SIG-M5 (cell line): ENCODE measurements around the gene ACTRT2.

Experiments
- DNase-seq: peaks from one replicate; lab custom pipeline; 2025; lab: John Stamatoyannopoulos, UW

Gene ACTRT2

GRCh38 chr1:3021233-3021671, at the start of gene ACTRT2:
Gene ACTRT2 (plus strand): TSS chr1:3021467. CDS start chr1:3021687, 220 bp downstream.
- no peak for DNase-seq

- DNase-seq, result no peak
These were observed 49.7 kb upstream of the ACTRT2 start for GRCh38 chr1:2971609-2972008.

GRCh38 chr1:2972011-2972878, 49.0 kb upstream of the ACTRT2 start:
- no peak for DNase-seq

DNA sequence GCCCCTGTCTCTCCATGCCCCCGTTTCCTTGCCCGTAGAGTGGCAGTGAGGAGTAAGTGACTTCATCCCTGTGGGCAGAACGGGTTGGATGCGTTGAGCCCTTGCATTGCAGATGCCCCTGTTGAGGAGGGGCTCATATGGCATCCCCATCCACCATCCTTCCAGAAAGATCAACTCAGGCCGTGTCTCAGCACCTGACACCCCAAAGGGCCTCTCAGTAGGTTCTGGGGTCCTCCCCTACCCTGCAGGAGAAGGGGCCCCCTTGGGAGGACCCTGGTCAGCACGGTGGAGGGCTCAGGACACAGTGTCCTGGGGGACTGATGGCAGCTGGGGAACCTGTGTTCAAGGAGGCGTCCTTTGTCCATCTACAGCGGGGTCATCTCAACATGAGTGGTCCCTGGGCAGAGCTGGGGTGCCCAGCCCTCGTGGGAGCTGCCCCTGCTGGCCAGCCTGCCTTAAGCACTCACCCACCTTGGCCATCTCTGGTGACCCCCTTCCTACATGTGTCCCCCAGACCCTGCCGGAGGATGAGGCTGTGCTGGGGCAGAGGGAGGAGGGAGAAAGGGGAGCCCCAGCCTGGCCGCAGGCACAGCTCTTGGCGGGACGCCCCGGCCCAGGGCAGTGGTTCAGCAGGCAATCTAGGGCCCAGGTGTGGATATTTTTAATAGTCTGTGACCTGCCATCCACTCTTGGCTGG, 48.2 kb upstream of the ACTRT2 start:
- no peak for DNase-seq

- DNase-seq, result no peak
These were observed 47.4 kb upstream of the ACTRT2 start for GRCh38 chr1:2973601-2974593.

DNA sequence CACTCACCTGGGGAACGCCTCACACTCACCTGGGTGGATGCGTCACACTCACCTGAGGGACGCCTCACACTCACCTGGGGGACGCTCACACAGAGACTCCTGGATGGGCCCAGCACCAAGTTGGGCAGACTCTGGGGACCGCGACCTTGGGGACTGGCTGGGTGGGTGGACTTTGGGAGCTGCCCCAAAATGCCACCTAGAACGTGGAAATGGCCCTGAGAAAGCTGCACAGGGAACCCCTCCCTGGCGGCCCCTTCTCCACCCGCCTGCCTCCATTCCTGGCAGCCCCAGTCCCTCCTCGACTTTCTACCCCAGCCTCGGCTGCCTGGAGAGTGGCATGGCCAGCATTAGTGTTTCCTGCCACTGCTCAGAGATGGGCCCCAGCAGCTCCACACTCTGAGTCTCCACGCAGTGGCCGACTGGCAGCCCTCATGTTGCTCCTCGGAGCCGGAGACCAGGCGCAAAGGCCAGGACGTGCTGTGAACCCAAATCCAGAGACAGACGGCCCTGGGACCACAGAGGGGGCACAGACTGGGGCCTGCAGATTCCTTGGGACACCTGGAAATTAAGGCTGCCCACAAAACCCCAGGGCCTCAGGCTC, 46.5 kb upstream of the ACTRT2 start:
- no peak for DNase-seq

- DNase-seq, result no peak
These were observed 45.6 kb upstream of the ACTRT2 start for GRCh38 chr1:2975466-2976179.

GRCh38 chr1:2976180-2976562, 45.1 kb upstream of the ACTRT2 start:
- DNase-seq, result no peak

- DNase-seq, result no peak
These were observed 43.2 kb upstream of the ACTRT2 start for GRCh38 chr1:2977886-2978611.

GRCh38 chr1:2978691-2979190, 42.5 kb upstream of the ACTRT2 start:
- DNase-seq, result no peak

DNA sequence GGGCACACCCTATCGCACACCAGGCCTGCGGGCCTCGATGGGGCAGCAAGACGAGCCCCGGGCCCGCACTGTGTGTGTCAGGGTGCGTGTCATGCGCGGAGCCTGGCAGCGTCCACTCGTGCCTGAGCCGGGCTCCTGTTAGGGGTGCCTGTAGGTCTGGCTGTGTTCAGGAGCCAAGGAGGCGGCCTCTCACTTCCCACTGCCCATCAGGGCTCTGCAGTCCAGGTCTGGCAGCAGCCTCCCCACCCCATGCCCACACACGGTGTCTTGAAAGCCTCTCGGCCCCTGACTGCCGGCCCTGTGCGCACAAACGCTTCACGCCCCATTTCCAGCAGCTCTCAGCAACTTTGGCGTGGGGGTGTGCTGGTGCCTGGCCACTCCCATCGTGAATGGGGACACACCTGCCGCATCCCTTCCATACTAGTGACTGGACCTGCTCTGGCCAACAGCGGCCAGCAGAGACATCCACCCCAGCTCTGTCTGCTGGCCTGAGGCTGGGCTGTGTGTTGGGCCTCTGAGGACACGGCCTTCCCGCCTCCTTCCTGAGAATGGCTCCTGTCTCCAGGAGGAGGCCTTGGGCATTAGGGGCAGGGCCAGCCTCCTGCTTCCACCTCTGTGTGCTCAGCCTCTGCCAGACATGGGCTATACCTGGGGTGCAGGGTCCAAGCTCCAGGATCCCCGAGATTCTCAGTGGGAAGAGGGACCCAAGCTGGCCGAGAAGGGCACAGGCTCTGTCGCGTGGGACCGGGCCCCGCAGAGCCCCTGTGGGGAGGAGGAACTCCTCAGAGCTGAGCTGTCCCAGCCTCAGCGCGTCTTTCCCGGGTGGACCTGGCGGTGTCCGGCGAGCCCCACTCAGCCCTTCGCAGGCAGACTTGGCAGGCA, 41.8 kb upstream of the ACTRT2 start:
- DNase-seq, result no peak

DNA sequence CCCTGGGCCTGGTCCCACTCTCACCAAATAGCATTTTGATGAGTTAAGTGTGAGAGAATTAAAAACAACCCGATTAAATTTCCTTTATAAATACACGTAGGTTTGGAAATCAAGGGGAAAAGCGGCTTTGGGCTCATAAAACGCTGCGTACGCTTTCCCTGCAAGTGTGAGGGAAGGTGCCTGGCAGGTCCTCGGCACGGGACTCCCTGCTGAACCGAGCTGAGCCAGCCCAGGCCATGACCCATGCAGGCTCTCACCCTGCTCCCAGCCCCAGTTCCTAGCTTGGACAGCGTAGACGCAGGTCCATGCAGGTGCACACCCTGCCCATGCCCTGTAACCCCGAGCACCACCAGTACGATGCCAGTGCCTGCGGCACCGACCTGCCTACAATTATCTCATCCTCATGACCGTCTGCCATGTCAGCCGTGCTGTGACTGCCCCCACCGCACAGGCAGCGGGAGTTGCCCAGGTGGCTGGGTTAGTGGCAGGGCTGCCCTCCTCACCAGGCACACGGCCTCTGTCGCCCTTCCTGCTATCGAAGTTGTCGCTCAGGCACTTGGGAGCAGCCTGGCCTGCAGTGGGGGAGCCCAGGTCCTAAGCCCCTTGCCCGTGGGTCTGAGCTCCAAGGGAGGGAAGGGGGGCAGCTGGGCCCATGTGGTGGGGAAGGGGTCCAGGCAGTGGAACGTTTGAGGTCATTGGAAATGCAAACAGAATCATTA, 41.0 kb upstream of the ACTRT2 start:
- DNase-seq, result no peak

DNA sequence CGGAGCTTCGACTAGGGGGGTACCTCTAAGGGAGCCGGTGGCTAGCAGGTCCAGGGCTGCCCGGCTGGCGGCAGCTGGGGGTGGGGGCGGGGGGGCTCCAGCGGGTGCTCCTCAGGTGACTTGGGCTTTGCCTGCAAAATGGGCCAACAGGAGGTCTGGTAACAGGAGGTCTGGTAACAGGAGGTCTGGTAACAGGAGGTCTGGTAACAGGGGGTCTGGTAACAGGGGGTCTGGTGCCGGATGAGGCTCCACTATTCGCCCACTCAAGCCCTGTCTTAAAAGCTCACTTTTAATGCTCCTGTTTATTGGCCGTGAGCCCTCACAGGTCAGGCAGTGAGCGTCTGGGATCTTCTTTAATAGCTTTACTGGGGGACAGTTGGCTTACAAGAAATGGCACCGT, 40.4 kb upstream of the ACTRT2 start:
- DNase-seq, result no peak

DNA sequence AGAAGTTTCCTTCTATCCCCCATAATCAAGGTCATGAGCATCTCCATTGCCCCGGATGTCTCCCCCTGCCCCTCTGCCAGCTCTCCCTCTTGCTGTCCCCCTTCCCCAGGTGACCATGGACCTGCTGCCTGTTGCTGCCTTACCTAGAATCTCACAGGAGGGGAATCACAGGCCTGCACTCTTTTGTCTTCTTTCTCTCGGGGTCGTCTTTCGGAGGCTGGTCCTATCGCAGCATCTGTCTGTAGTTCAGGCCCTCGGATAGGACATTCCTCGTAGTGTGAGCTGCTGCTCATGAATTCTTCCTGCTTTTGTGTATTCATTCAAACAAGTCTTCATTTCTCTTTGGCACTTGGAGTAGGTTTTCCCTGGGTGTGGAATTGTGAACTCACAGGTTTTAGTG, 39.9 kb upstream of the ACTRT2 start:
- no peak for DNase-seq

GRCh38 chr1:2981981-2982614, 39.2 kb upstream of the ACTRT2 start:
- DNase-seq, result no peak

- no peak for DNase-seq
These were observed 38.5 kb upstream of the ACTRT2 start for GRCh38 chr1:2982615-2983318.

- DNase-seq, result no peak
These were observed 38.0 kb upstream of the ACTRT2 start for GRCh38 chr1:2983319-2983705.
